VCaP (cell line): ENCODE results near the gene EPS8L2.

ENCODE experiments used
- H3K27ac ChIP-seq: fragments of 450-650 bp; 2 replicates; pipeline ENCODE4 v1.5.1; 2017
- CTCF ChIP-seq: fragments of 450-650 bp; conservative IDR thresholded peaks from 2 replicates; pipeline ENCODE4 v1.5.1; 2017; ENCODE audit warnings: mild to moderate bottlenecking, moderate library complexity

Gene EPS8L2

DNA sequence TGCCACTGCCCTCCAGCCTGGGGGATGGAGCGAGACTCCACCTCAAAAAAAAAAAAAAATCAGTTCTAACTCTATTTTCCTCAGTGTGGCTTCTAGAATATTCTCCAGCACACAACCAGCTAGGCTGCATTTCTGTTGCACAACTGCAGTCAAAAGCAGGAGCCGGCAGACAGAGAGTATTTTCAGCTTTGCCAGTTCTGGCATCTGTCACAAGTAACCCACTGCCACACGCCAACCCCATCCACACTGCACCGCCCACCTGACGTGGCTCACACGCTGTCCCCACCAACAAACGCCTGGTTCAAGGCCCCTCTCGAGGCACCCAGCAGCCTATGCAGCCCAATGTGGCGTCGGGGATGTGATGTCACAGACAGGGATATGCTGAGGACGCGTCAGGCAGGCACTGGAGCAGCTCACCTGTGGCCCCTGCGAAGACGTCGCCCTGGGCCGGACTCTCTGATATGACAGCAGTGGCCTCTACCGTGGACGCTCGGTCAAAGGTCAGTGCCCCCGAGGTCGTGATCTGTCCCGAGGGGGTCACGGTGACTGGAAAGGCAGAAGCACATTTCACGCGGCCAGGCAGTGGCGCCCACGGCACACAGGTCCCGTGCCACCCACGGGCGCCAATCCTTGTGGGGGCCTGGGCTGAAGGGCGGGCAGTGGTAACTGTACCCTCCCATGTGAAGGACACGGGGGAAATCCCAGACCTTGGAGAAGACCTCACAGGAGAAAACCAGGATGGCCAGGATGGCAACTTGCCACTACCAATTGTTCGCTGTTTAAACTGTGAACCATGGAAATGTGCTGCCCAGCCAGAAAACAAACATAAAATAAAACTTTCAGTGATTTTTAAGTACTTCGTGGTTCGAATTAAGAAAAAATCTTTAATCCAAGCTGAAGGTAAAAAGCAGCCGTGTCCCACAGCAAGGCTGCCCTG is 26.5 kb upstream of the EPS8L2 start:
- H3K27ac ChIP-seq: no peak overlapping the region
- TF ChIP-seq CTCF: no peak

DNA sequence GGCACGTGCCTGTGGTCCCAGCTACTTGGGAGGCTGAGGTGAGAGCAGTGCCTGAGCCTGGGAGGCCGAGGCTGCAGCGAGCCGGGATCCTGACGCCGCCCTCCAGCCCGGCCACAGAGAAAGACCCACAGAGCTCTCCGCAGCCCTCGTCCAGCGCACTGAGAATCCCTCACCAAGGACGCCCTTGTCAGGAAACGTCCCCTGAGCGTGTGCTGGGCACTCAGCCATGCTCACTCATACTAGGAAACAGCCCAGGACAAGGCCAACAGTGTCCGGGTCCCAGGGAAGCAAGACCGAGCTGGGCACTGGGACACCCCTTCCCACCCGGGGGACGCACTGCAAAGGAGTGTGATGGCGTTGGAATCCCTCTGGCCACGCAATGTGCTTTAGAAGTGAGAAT is 25.6 kb upstream of the EPS8L2 start:
- no peak for TF ChIP-seq CTCF
- no peak overlapping the region for H3K27ac ChIP-seq

DNA sequence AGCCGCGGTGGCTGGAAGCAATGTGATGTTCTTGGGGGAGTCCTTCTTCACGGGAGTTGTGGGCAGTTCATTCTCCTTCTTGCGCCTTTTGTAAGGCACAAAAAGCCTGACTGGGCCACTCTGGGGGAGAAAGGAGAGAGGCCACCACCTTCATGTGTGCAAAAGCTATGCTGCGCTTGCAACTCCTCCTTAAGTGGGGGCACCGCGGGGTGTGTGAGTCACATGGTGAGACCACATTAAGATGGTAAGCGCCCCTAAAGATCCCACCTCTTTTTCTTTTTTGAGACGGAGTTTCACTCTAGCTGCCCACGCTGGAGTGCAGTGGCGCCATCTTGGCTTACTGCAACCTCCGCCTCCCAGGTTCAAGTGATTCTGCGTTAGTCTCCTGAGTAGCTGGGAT is 25.1 kb upstream of the EPS8L2 start:
- TF ChIP-seq CTCF: no peak
- H3K27ac ChIP-seq: no peak overlapping the region

- no peak overlapping the region for H3K27ac ChIP-seq
- TF ChIP-seq CTCF: no peak
These were observed 19.4 kb upstream of the EPS8L2 start for GRCh38 chr11:686451-687243.

DNA sequence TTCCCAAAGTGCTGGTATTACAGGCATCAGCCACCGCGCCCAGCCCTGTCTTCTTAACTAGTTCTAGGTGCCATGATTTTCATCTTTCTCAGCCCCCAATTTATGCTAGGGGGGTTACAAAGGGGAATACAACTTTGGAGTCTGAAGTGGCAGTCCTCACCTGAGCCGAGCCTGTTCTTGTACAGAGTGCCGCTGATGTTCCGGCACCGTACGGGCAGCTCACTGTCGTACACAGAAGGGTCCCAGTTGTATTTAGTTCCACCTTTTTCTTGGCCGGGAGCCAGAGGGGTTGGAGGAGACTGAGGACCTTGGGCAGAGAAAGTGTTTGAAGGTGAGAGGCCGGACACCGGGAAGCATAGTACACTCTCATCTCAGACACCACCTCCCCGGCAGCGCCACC is 18.3 kb upstream of the EPS8L2 start:
- no peak overlapping the region for H3K27ac ChIP-seq
- no peak for TF ChIP-seq CTCF

DNA sequence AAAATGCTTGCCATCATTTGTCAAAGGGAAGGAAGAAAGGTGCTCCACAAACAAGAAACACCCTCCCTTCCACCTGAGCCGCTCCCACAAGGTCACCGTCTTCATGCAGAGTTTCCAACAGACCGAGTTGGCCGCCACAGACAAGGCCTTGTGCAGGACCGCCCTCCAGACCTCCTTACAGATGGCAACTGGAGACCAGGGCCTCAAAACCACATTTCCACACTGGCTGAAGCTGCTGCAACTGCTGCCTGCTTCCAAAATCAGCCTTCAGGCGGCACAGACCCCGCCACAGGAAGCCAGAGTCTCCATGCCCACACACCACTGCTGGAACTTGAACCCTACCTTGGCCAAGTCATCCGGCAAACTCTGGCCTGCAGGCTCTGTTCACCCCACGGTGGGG is 17.4 kb upstream of the EPS8L2 start:
- no peak for TF ChIP-seq CTCF
- no peak overlapping the region for H3K27ac ChIP-seq

DNA sequence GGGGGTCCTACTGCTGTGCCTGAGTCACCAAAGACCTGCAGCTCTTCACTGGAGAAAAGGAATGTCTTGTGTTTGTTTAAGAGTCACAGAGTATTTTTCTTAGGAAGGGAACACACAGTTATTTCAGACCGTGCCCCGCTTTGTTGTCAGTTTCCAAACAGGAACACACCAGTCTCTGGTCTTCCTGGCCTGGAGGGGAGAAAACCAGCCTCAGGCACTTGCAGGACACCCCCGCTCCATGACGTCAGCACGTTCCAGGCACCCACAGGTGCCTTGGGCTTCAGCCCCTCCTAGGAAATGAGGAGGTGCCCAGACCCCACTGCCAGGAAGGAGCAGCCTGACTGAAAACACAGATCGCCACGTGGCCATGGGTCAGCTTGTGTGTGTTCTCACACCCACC is 16.4 kb upstream of the EPS8L2 start:
- peak overlapping the region; percentile 45 for H3K27ac ChIP-seq
- TF ChIP-seq CTCF: no peak

GRCh38 chr11:690244-690643 is 15.8 kb upstream of the EPS8L2 start:
- peak overlapping the region; percentile 36; the same call in 1 of the 2 replicates for H3K27ac ChIP-seq
